Esophagus squamous epithelium (tissue), 5 donors: ENCODE data around the gene RIBC2. TPM values are rescaled to one million over a fixed set of nuclear protein-coding genes. Genes with fewer than 3 reads are reported as not detected.

Source experiments
- DNase-seq: peaks from one replicate; lab custom pipeline; 2025; lab: John Stamatoyannopoulos, UW
- H3K27ac ChIP-seq, 4 donors: fragments of 200-600 bp; sonication (generic); one replicate each; pipeline ENCODE4 v1.5.1; 2016 to 2019; ENCODE audit warnings: mild to moderate bottlenecking in 1 of 4
- H3K27me3 ChIP-seq, 4 donors: fragments of 200-600 bp; sonication (generic); 1 replicate in 3 of 4; 2 replicates in 1 of 4; pipeline versions ENCODE4 v1.5.1 to v1.6.0; 2017 to 2021; ENCODE audit warnings: antibody characterized with exemption in 1 of 4
- H3K36me3 ChIP-seq, 3 donors: fragments of 200-600 bp; sonication (generic); one replicate each; pipeline ENCODE4 v1.5.1; 2016 to 2019
- H3K4me1 ChIP-seq, 3 donors: fragments of 200-600 bp; sonication (generic); one replicate each; pipeline ENCODE4 v1.5.1; 2017 to 2019
- H3K4me3 ChIP-seq, 4 donors: fragments of 200-600 bp; sonication (generic); 1 replicate in 3 of 4; 2 replicates in 1 of 4; pipeline ENCODE4 v1.5.1; 2016 to 2019; ENCODE audit warnings: mild to moderate bottlenecking in 2 of 4, moderate library complexity in 1 of 4
- H3K9me3 ChIP-seq, 3 donors: fragments of 200-600 bp; sonication (generic); one replicate each; pipeline ENCODE4 v1.5.1; 2016 to 2019
- POLR2A ChIP-seq, 4 donors: fragments of 450-650 bp; IDR thresholded peaks; one replicate each; pipeline ENCODE4 v1.6.1; 2017; ENCODE audit warnings: antibody characterized with exemption in 4 of 4, mild to moderate bottlenecking in 4 of 4, moderate library complexity in 3 of 4
- WGBS, 2 donors: methylation state at CpG; one replicate each; pipeline ENCODE4 v1.1.5; 2018; 5-methylcytosine and 5-hydroxymethylcytosine counted together
- intact Hi-C: fragments of 100-400 bp; cut with DNase I; formaldehyde crosslinking; loops from one replicate; pipeline ENCODE4 v1.15.0; 2022
- total RNA-seq, 4 donors: library from RNA; depleted of rRNA; stranded (reverse); fragments of >200 nt; gene quantifications; one replicate each; pipeline ENCODE4 v1.1.0, GENCODE V29; 2016
- TF ChIP-seq, protein P1 (sequence below), 6 experiments: fragments of 450-650 bp in 4 of 6; fragments of 200-600 bp in 2 of 6; sonication (generic) in 2 of 6; IDR thresholded peaks; one replicate each; pipeline ENCODE4 v1.5.1; 2016 to 2019; ENCODE audit warnings: antibody characterized with exemption in 6 of 6, mild to moderate bottlenecking in 4 of 6, moderate library complexity in 4 of 6
- donor health status: DM: yes; HTN: yes; CAD: no.

RIBC2 gene
- total RNA-seq, 4 donors from 2014 or later, result 0.19 to 0.76 (median 0.75) TPM; not detected in 1

DNA sequence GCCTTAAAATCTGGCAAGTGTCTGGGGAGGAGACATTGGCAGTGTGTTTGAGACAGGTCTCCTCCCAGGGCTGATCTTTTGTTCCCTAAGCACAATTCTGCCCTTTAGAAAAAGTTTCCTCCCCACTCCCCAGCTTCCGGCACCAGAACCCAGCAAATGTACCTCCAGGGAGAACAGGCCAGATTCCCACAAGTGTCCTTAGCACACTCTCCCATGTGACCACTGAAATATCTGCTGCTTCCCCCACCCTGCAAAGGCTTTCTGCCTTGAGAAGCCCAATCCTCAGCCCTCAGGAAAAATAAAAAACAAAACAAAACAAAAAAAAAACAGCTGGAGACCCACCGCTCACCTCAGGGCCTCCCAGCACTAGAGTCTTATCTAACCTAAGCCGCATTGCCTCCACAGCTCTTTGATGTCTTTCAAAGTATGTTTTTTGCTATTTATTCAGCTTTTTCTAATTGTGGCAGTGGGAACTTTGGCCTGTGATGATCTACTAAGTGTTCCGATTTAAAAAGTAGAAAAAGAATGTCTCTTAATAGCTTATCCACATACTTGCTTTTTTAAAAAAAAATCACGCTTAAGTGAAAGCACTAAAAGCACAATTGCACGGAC is 60.2 kb downstream of the RIBC2 start:
- no peak for DNase-seq
- Histone ChIP-seq H3K4me3 (no peak overlapping the region), H3K9me3 (no peaks in the 10 kb centered on the region), H3K27me3 (no peaks in the 10 kb centered on the region), H3K27ac (peak overlapping the region in 1 of 4 donors; percentile 13), H3K36me3 (no peaks in the 10 kb centered on the region), H3K4me1 (peaks cover 11 to 52% (median 13%) of the 10 kb centered on the region in 3 donors)
- 75 to 83% methylated on average over 6 of the region's 6 CpGs for WGBS, 2 donors
- TF ChIP-seq, protein P1, sequence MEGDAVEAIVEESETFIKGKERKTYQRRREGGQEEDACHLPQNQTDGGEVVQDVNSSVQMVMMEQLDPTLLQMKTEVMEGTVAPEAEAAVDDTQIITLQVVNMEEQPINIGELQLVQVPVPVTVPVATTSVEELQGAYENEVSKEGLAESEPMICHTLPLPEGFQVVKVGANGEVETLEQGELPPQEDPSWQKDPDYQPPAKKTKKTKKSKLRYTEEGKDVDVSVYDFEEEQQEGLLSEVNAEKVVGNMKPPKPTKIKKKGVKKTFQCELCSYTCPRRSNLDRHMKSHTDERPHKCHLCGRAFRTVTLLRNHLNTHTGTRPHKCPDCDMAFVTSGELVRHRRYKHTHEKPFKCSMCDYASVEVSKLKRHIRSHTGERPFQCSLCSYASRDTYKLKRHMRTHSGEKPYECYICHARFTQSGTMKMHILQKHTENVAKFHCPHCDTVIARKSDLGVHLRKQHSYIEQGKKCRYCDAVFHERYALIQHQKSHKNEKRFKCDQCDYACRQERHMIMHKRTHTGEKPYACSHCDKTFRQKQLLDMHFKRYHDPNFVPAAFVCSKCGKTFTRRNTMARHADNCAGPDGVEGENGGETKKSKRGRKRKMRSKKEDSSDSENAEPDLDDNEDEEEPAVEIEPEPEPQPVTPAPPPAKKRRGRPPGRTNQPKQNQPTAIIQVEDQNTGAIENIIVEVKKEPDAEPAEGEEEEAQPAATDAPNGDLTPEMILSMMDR (IDR thresholded peaks at IDR 0.05), result no peak
- TF ChIP-seq POLR2A (IDR thresholded peaks at IDR 0.05), result no peak
- intact Hi-C loops, result no loop called here

GRCh38 chr22:45475063-45475747 is 61.7 kb downstream of the RIBC2 start:
- H3K4me1 ChIP-seq, result peaks cover 3 to 37% (median 7%) of the 10 kb centered on the region in 3 donors
- intact Hi-C loops, result no loop called here
- WGBS, 2 donors, result 61 to 83% methylated on average over 5 of the region's 8 CpGs
- H3K36me3 ChIP-seq, result no peaks in the 10 kb centered on the region
- H3K4me3 ChIP-seq, result no peak overlapping the region
- no peak for DNase-seq
- H3K9me3 ChIP-seq, result no peaks in the 10 kb centered on the region
- no peak overlapping the region for H3K27ac ChIP-seq
- TF ChIP-seq POLR2A (IDR thresholded peaks at IDR 0.05), result no peak
- TF ChIP-seq, protein P1 (IDR thresholded peaks at IDR 0.05), result no peak
- H3K27me3 ChIP-seq, result no peaks in the 10 kb centered on the region

DNA sequence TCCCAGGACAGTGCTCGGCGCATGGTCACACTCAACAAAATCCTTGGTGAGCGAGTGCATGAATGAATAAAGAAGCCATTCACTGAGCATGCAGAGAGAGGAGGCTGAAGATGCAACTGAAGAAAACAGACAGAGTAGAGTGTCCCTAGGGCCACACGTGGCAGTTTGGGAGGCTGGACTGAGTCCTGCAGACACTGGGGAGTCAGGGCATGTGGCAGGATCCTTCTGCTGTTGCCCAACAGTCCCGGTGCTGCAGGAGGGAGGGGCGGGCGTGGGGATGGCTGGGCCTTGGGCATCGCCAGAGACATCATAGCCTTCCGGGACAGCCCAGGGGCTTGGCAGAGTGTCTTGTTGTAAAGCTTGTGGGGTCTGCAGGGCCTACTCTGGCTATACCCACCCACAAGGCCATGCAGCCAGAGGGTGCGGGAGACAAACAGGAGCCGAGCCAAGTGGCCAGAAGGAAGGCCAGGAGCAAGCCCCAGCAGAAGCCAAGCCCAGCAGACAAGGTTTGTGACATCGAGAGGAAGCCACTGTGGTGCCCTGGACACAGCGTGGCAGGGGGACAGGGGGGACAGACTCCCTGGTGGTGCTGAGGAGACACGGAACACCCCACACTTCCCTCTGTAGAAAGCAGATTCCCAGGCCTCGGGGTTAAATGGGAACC is 62.5 kb downstream of the RIBC2 start:
- TF ChIP-seq, protein P1 (IDR thresholded peaks at IDR 0.05), result no peak
- no peak for TF ChIP-seq POLR2A (IDR thresholded peaks at IDR 0.05)
- intact Hi-C loops, result no loop called here
- Histone ChIP-seq H3K4me3 (no peak overlapping the region), H3K27ac (no peak overlapping the region), H3K4me1 (peaks cover 0 to 30% (median under 1%) of the 10 kb centered on the region in 3 donors), H3K36me3 (no peaks in the 10 kb centered on the region), H3K9me3 (no peaks in the 10 kb centered on the region), H3K27me3 (no peaks in the 10 kb centered on the region)
- 69 to 72% methylated on average over 8 to 11 of the region's 15 CpGs for WGBS, 2 donors
- DNase-seq, result no peak

GRCh38 chr22:45476814-45477213 is 63.3 kb downstream of the RIBC2 start:
- Histone ChIP-seq H3K36me3 (no peaks in the 10 kb centered on the region), H3K4me3 (no peak overlapping the region), H3K9me3 (no peaks in the 10 kb centered on the region), H3K4me1 (peaks cover 0 to 21% (median 0%) of the 10 kb centered on the region in 3 donors), H3K27ac (no peak overlapping the region), H3K27me3 (no peaks in the 10 kb centered on the region)
- WGBS, 2 donors, result 73 to 76% methylated on average over 6 of the region's 6 CpGs
- no peak for TF ChIP-seq POLR2A (IDR thresholded peaks at IDR 0.05)
- TF ChIP-seq, protein P1 (IDR thresholded peaks at IDR 0.05), result no peak
- intact Hi-C loops, result no loop called here
- DNase-seq, result no peak
